Glutamatergic neuron (in vitro differentiated cells): ENCODE data around the gene CPSF3. TPM values are rescaled to one million over a fixed set of nuclear protein-coding genes. Genes with fewer than 3 reads are reported as not detected.

Experiments
- DNase-seq: peaks from one replicate; pipeline ENCODE4 v3.0.0; 2022
- H3K27ac Mint-ChIP-seq: one replicate; pipeline ENCODE4 v1.8.0; 2020; ENCODE audit warnings: mild to moderate bottlenecking, mixed read lengths, inconsistent platforms; ENCODE audit not compliant: unreplicated experiment
- H3K27me3 Mint-ChIP-seq: one replicate; pipeline ENCODE4 v1.8.0; 2020; ENCODE audit warnings: mild to moderate bottlenecking, moderate library complexity, mixed read lengths, inconsistent platforms; ENCODE audit not compliant: unreplicated experiment
- H3K36me3 Mint-ChIP-seq: one replicate; pipeline ENCODE4 v1.8.0; 2020; ENCODE audit warnings: mild to moderate bottlenecking, mixed read lengths, inconsistent platforms; ENCODE audit not compliant: unreplicated experiment
- H3K4me1 Mint-ChIP-seq: one replicate; pipeline ENCODE4 v1.8.0; 2020; ENCODE audit warnings: mild to moderate bottlenecking, low read depth, mixed read lengths, inconsistent platforms; ENCODE audit not compliant: unreplicated experiment
- H3K4me3 Mint-ChIP-seq: one replicate; pipeline ENCODE4 v1.8.0; 2020; ENCODE audit warnings: mild to moderate bottlenecking, mixed read lengths, inconsistent platforms; ENCODE audit not compliant: unreplicated experiment
- H3K9me3 Mint-ChIP-seq: one replicate; pipeline ENCODE4 v1.8.0; 2020; ENCODE audit warnings: mild to moderate bottlenecking, moderate library complexity, mixed read lengths, inconsistent platforms; ENCODE audit not compliant: unreplicated experiment
- total RNA-seq: library from RNA; stranded (reverse); fragmentation: NEBNext Ultra II Directional; extraction: Animal tissue kit (Norgen Biotek cat#: 25700); gene quantifications from one replicate; pipeline ENCODE4 v1.2.1, GENCODE V29; 2021; ENCODE audit not compliant: unreplicated experiment
- TF ChIP-seq, protein P1 (sequence below): fragments of 200-600 bp; sonication (generic); IDR thresholded peaks from one replicate; pipeline ENCODE4 v1.5.0; 2021; ENCODE audit not compliant: partially characterized antibody, unreplicated experiment

Gene CPSF3
- total RNA-seq, 1 donor from 2014 or later: 33.3 TPM

DNA sequence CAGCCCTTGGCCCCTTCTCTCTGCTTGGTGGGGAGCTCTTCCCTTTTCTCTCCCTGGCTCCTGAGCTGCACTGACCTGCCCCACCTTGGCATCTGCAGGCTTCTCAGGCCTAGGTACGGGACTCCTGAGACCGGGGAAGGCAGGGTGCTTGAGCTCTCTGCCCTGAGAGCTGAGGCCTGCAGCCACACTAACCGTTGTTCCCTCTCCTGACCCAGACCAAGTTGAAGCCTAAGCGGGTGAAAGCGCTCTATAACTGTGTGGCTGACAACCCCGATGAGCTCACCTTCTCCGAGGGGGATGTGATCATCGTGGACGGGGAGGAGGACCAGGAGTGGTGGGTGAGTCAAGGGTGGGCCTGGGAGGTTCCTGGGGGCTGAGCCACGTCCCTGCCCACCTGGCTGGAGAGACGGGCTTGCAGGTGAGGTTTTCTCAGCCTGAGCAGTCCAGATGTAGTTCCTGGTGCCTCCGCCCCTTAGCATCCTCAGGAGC lies 22.4 kb upstream of the CPSF3 start:
- Mint-ChIP-seq H3K27ac (no peak overlapping the region), H3K9me3 (peaks cover 2% of the 10 kb centered on the region), H3K27me3 (peaks cover 2% of the 10 kb centered on the region), H3K4me3 (no peak overlapping the region), H3K36me3 (no peaks in the 10 kb centered on the region), H3K4me1 (peaks cover 2% of the 10 kb centered on the region)
- DNase-seq: no peak
- TF ChIP-seq, protein P1, sequence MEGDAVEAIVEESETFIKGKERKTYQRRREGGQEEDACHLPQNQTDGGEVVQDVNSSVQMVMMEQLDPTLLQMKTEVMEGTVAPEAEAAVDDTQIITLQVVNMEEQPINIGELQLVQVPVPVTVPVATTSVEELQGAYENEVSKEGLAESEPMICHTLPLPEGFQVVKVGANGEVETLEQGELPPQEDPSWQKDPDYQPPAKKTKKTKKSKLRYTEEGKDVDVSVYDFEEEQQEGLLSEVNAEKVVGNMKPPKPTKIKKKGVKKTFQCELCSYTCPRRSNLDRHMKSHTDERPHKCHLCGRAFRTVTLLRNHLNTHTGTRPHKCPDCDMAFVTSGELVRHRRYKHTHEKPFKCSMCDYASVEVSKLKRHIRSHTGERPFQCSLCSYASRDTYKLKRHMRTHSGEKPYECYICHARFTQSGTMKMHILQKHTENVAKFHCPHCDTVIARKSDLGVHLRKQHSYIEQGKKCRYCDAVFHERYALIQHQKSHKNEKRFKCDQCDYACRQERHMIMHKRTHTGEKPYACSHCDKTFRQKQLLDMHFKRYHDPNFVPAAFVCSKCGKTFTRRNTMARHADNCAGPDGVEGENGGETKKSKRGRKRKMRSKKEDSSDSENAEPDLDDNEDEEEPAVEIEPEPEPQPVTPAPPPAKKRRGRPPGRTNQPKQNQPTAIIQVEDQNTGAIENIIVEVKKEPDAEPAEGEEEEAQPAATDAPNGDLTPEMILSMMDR: no peak

DNA sequence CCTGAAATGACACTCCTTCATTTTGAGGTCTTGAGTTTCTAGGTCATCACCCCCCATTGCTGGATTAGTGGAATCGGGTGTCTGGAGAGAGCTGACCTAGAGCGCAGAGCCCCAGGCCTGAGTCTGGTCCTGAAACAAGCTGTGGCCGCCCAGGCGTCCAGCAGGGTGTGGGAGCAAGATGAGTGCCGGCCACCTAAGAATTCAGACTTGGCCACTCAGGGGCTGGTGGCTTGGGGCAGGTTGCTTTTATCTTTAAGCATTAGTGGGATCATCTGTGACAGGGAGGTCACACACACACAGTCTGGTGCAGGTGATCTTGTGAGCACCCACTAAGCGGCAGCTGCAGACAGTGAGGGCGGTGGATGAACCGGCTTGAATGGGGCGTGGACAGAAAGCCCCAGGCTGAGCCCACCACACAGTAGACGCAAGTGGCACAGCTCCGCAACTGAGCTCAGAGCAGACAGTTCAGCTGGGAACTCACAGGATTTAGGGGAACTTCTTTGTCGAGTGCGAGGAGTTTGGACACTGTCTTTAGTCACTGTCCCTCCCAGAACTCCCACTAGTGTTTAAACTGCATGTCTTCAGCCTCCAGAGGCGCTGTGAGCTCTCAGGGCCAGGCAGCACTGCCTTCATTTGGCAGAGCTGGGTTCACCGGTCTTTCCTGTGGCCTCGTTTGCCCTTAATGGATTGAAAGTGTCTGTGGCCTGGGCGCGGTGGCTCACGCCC lies 21.6 kb upstream of the CPSF3 start:
- DNase-seq: no peak
- Mint-ChIP-seq H3K4me1 (peaks cover 4% of the 10 kb centered on the region), H3K27ac (no peak overlapping the region), H3K4me3 (no peak overlapping the region), H3K36me3 (no peaks in the 10 kb centered on the region), H3K9me3 (peaks cover 2% of the 10 kb centered on the region), H3K27me3 (peaks cover 2% of the 10 kb centered on the region)
- TF ChIP-seq, protein P1: no peak

DNA sequence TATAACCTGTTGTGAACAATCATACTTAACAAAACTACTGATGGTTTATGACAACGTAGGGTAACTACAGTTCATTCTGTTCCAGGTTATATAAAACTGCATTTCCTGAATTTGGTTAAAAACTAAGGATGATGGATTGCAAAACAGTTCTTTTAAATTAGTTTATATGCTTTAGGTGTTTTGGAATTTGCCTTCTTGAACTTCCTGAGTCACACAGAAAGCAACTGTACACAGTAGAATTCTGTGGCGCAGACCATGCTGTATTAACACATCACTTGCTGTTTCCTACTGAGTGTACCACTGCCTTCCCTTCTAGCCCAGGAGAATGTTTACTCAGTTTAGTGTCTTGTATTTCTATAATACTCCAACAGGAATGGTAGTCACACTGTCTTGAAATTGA lies 19.5 kb upstream of the CPSF3 start:
- no peaks in the 10 kb centered on the region for H3K36me3 Mint-ChIP-seq
- TF ChIP-seq, protein P1: no peak
- H3K4me3 Mint-ChIP-seq: no peak overlapping the region
- peaks cover 2% of the 10 kb centered on the region for H3K9me3 Mint-ChIP-seq
- no peak for DNase-seq
- peaks cover 13% of the 10 kb centered on the region for H3K4me1 Mint-ChIP-seq
- H3K27me3 Mint-ChIP-seq: peaks cover 3% of the 10 kb centered on the region
- no peak overlapping the region for H3K27ac Mint-ChIP-seq

DNA sequence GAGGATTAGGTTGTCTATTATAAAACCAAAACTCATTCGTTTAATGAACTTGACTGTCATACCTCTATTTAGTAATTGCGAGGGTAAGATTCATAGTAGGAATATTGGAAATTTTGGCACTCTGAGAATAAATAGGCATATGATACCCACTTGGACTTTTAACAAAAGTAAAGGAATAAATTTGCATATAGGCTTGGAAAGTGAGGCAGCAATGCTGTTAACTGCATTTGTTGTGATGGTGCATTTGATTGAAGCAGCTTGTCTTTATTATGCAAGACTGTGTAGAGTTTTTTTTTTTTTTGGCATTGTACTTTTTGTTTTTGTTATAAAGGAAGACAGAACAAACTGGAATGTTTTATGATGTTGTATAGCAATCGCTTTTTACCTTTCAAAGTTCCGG lies 19.0 kb upstream of the CPSF3 start:
- no peak overlapping the region for H3K27ac Mint-ChIP-seq
- TF ChIP-seq, protein P1: no peak
- peaks cover 1% of the 10 kb centered on the region for H3K27me3 Mint-ChIP-seq
- DNase-seq: no peak
- H3K36me3 Mint-ChIP-seq: peaks cover 4% of the 10 kb centered on the region
- peaks cover 2% of the 10 kb centered on the region for H3K9me3 Mint-ChIP-seq
- H3K4me1 Mint-ChIP-seq: peaks cover 11% of the 10 kb centered on the region
- H3K4me3 Mint-ChIP-seq: no peak overlapping the region

DNA sequence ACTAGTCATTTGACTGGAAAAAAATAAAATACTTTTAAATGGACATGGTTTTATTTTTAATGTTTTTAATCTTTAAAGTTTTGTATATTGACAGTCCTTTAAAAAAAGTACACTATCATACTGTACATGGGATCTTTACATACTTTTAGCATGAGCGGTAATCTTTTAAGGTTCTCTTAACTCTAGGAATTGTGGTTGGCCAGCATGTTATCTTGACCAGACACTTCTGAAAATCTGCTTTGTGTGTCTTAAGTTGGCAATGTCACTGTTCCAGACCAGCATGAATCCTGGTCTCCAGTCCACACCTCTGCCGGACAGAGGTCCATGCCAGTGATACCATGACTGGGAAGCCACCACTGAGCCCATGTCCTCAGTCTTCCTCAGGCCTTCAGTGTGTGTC lies 17.8 kb upstream of the CPSF3 start:
- Mint-ChIP-seq H3K4me3 (no peak overlapping the region), H3K27me3 (peaks cover 1% of the 10 kb centered on the region), H3K9me3 (peaks cover 2% of the 10 kb centered on the region), H3K27ac (no peak overlapping the region), H3K36me3 (peaks cover 4% of the 10 kb centered on the region), H3K4me1 (peaks cover 11% of the 10 kb centered on the region)
- DNase-seq: no peak
- TF ChIP-seq, protein P1: no peak
